Measurements from ENCODE around the gene TPRX1.

DNA sequence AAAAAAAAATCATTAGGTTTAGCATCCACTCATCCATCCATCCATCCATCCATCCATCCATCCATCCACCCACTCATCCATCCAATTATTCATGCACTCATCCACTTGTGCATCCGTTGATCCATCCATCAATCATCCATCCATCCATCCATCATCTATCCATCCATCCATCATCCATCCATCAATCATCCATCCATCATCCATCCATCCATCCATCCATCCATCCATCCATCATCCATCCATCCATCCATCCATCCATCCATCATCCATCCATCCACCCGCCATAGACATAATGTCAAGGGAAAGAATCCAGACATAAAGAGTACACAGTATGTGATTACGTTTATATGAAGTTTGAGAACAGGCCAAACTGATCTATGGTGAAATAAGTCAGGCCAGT, 34.8 kb downstream of the TPRX1 start:
- TF ChIP-seq ZFP3 (CRISPR knock-in tag; IDR thresholded peaks at IDR 0.05): no peak
- no peak for TF ChIP-seq OSR1 (CRISPR knock-in tag; IDR thresholded peaks at IDR 0.05)
- no peak for TF ChIP-seq RARB (CRISPR knock-in tag; IDR thresholded peaks at IDR 0.05)
- TF ChIP-seq ZC3H10 (CRISPR knock-in tag; IDR thresholded peaks at IDR 0.05): no peak
- no peak for TF ChIP-seq ESRRG (CRISPR knock-in tag; IDR thresholded peaks at IDR 0.05)
- TF ChIP-seq ARNTL (CRISPR knock-in tag; IDR thresholded peaks at IDR 0.05; ENCODE audit: borderline replicate concordance, low read depth): no peak
- TF ChIP-seq ZNF565 (CRISPR knock-in tag; conservative IDR thresholded peaks at IDR 0.05; ENCODE audit: low read depth): no peak
- TF ChIP-seq BACH2 (CRISPR knock-in tag; IDR thresholded peaks at IDR 0.05; ENCODE audit: borderline replicate concordance): no peak

Measured in SK-N-SH treated with all-trans-retinoic acid at 6 μM for 48 hours (cell line).